Eye (tissue), 1 donor: ENCODE data around the gene CRYAA.
"Not testable (repeated sequence)": the region's sequence is repeated elsewhere in the genome, so short reads cannot be mapped to it uniquely, and the experiment has no call there.

ENCODE experiments used
- DNase-seq: peaks from one replicate; pipeline ENCODE4 v3.0.0-alpha.2; 2015

CRYAA gene

GRCh38 chr21:43168708-43169107 lies at the start of gene CRYAA:
TSS of gene CRYAA (plus strand) at chr21:43169008. CDS start at chr21:43169100, 92 bp downstream.
- DNase-seq: not testable (repeated sequence)

GRCh38 chr21:43130094-43130493 lies 38.7 kb upstream of the CRYAA start:
- not testable (repeated sequence) for DNase-seq

GRCh38 chr21:43134520-43134919 lies 34.3 kb upstream of the CRYAA start:
- not testable (repeated sequence) for DNase-seq

GRCh38 chr21:43138944-43139343 lies 29.9 kb upstream of the CRYAA start:
- DNase-seq: not testable (repeated sequence)

GRCh38 chr21:43141407-43141806 lies 27.4 kb upstream of the CRYAA start:
- not testable (repeated sequence) for DNase-seq

- not testable (repeated sequence) for DNase-seq
Observed at GRCh38 chr21:43146637-43147036, 22.2 kb upstream of the CRYAA start.

- DNase-seq: not testable (repeated sequence)
Observed at GRCh38 chr21:43147999-43148398, 20.8 kb upstream of the CRYAA start.

- not testable (repeated sequence) for DNase-seq
Observed at GRCh38 chr21:43149344-43149743, 19.5 kb upstream of the CRYAA start.

- not testable (repeated sequence) for DNase-seq
Observed at GRCh38 chr21:43153601-43154000, 15.2 kb upstream of the CRYAA start.

- DNase-seq: not testable (repeated sequence)
Observed at GRCh38 chr21:43159279-43160175, 9.3 kb upstream of the CRYAA start.

- not testable (repeated sequence) for DNase-seq
Observed at GRCh38 chr21:43161826-43162707, 6.7 kb upstream of the CRYAA start.

GRCh38 chr21:43162708-43163205 lies 6.1 kb upstream of the CRYAA start:
- DNase-seq: not testable (repeated sequence)

- DNase-seq: not testable (repeated sequence)
Observed at GRCh38 chr21:43164823-43165222, 4.0 kb upstream of the CRYAA start.

- DNase-seq: not testable (repeated sequence)
Observed at GRCh38 chr21:43165734-43166133, 3.1 kb upstream of the CRYAA start.

- DNase-seq: not testable (repeated sequence)
Observed at GRCh38 chr21:43169230-43169886, 550 bp downstream of the CRYAA start.

GRCh38 chr21:43169891-43170290 lies 1.1 kb downstream of the CRYAA start:
- not testable (repeated sequence) for DNase-seq

GRCh38 chr21:43172812-43173211 lies 4.0 kb downstream of the CRYAA start:
- not testable (repeated sequence) for DNase-seq

- not testable (repeated sequence) for DNase-seq
Observed at GRCh38 chr21:43173438-43173837, 4.6 kb downstream of the CRYAA start.

GRCh38 chr21:43173930-43174329 lies 5.1 kb downstream of the CRYAA start:
- not testable (repeated sequence) for DNase-seq

- DNase-seq: not testable (repeated sequence)
Observed at GRCh38 chr21:43174998-43175397, 6.2 kb downstream of the CRYAA start.

- not testable (repeated sequence) for DNase-seq
Observed at GRCh38 chr21:43176621-43177020, 7.8 kb downstream of the CRYAA start.
